WTC11 (cell line): Measurements from ENCODE around the gene PDZD8. TPM values are rescaled to one million over a fixed set of nuclear protein-coding genes. Genes with fewer than 3 reads are reported as not detected.

Experiments used
- ATAC-seq: fragments of 200-7000 bp; cut with Tn5 transposase; 2 replicates; pipeline ENCODE4 v1.10.0; 2021; ENCODE audit warnings: mild to moderate bottlenecking, moderate library complexity
- CTCF ChIA-PET: fragments of 300-600 bp; sonication (Branson Sonifier 250); formaldehyde crosslinking; loops from one replicate; lab custom pipeline; 2021; ENCODE audit warnings: antibody characterized with exemption; lab: Charles Lee
- POLR2A ChIA-PET: fragments of 350-600 bp; sonication (Branson Sonifier 250); formaldehyde crosslinking; loops from one replicate; lab custom pipeline; 2021; ENCODE audit warnings: antibody characterized with exemption; lab: Charles Lee
- DNase-seq: peaks from one replicate; pipeline ENCODE4 v3.0.0; 2021; ENCODE audit warnings: low spot score
- H3K27ac Mint-ChIP-seq: 2 replicates; pipeline ENCODE4 v1.8.0; 2021; ENCODE audit warnings: mixed read lengths
- H3K27me3 Mint-ChIP-seq: 2 replicates; pipeline ENCODE4 v1.8.0; 2021; ENCODE audit warnings: low read depth, mild to moderate bottlenecking, moderate library complexity, mixed read lengths
- H3K36me3 Mint-ChIP-seq: 2 replicates; pipeline ENCODE4 v1.8.0; 2021; ENCODE audit warnings: mixed read lengths
- H3K4me1 Mint-ChIP-seq: 2 replicates; pipeline ENCODE4 v1.8.0; 2022; ENCODE audit warnings: mixed read lengths
- H3K4me3 Mint-ChIP-seq: 2 replicates; pipeline ENCODE4 v1.8.0; 2021; ENCODE audit warnings: mild to moderate bottlenecking, moderate library complexity, mixed read lengths
- H3K9me3 Mint-ChIP-seq: 2 replicates; pipeline ENCODE4 v1.8.0; 2021; ENCODE audit warnings: mixed read lengths
- CBFB ChIP-seq: sonication (generic); formaldehyde crosslinking; IDR thresholded peaks from 2 replicates; pipeline ENCODE4 v1.8.1; 2022; ENCODE audit warnings: mild to moderate bottlenecking, low read depth, missing genetic modification reagents
- CREM ChIP-seq: sonication (generic); formaldehyde crosslinking; IDR thresholded peaks from 2 replicates; pipeline ENCODE4 v1.8.1; 2022; ENCODE audit warnings: mild to moderate bottlenecking, missing genetic modification reagents, moderate library complexity
- ELF4 ChIP-seq: sonication (generic); formaldehyde crosslinking; IDR thresholded peaks from 2 replicates; pipeline ENCODE4 v1.8.1; 2022; ENCODE audit warnings: low read depth, mild to moderate bottlenecking, moderate library complexity, missing genetic modification reagents
- ETV6 ChIP-seq: sonication (generic); formaldehyde crosslinking; IDR thresholded peaks from 2 replicates; pipeline ENCODE4 v1.8.1; 2022; ENCODE audit warnings: mild to moderate bottlenecking, missing genetic modification reagents
- FOXJ3 ChIP-seq: sonication (generic); formaldehyde crosslinking; IDR thresholded peaks from 2 replicates; pipeline ENCODE4 v1.9.0; 2021; ENCODE audit warnings: missing genetic modification reagents, mild to moderate bottlenecking, borderline replicate concordance
- JAZF1 ChIP-seq: fragments of 250-450 bp; sonication (Bioruptor Pico); IDR thresholded peaks from 2 replicates; pipeline ENCODE4 v1.9.0; 2021; ENCODE audit warnings: moderate library complexity, mild to moderate bottlenecking, inconsistent platforms
- MXD4 ChIP-seq: fragments of 250-450 bp; sonication (Bioruptor Pico); IDR thresholded peaks from 2 replicates; pipeline ENCODE4 v1.8.0; 2021; ENCODE audit warnings: mild to moderate bottlenecking, moderate library complexity, borderline replicate concordance
- NFATC4 ChIP-seq: fragments of 250-450 bp; sonication (Bioruptor Pico); IDR thresholded peaks from 2 replicates; pipeline ENCODE4 v1.9.0; 2021; ENCODE audit warnings: mild to moderate bottlenecking
- PRRX2 ChIP-seq: fragments of 250-450 bp; sonication (Bioruptor Pico); IDR thresholded peaks from 2 replicates; pipeline ENCODE4 v1.8.0; 2021; ENCODE audit warnings: mild to moderate bottlenecking
- SMAD3 ChIP-seq: sonication (generic); formaldehyde crosslinking; IDR thresholded peaks from 2 replicates; pipeline ENCODE4 v1.8.0; 2022; ENCODE audit warnings: missing genetic modification reagents, mild to moderate bottlenecking, borderline replicate concordance
- SMAD4 ChIP-seq: sonication (generic); formaldehyde crosslinking; IDR thresholded peaks from 2 replicates; pipeline ENCODE4 v1.8.0; 2022; ENCODE audit warnings: mild to moderate bottlenecking, missing genetic modification reagents
- SOX15 ChIP-seq: fragments of 250-450 bp; sonication (Bioruptor Pico); IDR thresholded peaks from 2 replicates; pipeline ENCODE4 v1.9.0; 2021; ENCODE audit warnings: mild to moderate bottlenecking
- ZNF219 ChIP-seq: sonication (generic); formaldehyde crosslinking; IDR thresholded peaks from 2 replicates; pipeline ENCODE4 v1.8.0; 2023; ENCODE audit warnings: missing genetic modification reagents, mild to moderate bottlenecking, borderline replicate concordance
- ZNF232 ChIP-seq: sonication (generic); formaldehyde crosslinking; IDR thresholded peaks from 2 replicates; pipeline ENCODE4 v1.8.0; 2022; ENCODE audit warnings: mild to moderate bottlenecking, missing genetic modification reagents
- ZNF263 ChIP-seq: sonication (generic); formaldehyde crosslinking; IDR thresholded peaks from 2 replicates; pipeline ENCODE4 v1.8.1; 2022; ENCODE audit warnings: low read depth, mild to moderate bottlenecking, moderate library complexity, missing genetic modification reagents
- ZNF396 ChIP-seq: fragments of 250-450 bp; sonication (Bioruptor Pico); IDR thresholded peaks from 2 replicates; pipeline ENCODE4 v1.8.0; 2021; ENCODE audit warnings: mild to moderate bottlenecking, moderate library complexity, borderline replicate concordance
- ZNF416 ChIP-seq: fragments of 250-450 bp; sonication (Bioruptor Pico); IDR thresholded peaks from 2 replicates; pipeline ENCODE4 v1.9.0; 2021; ENCODE audit warnings: mild to moderate bottlenecking, inconsistent platforms
- ZNF671 ChIP-seq: fragments of 250-450 bp; sonication (Bioruptor Pico); IDR thresholded peaks from 2 replicates; pipeline ENCODE4 v1.8.0; 2021; ENCODE audit warnings: mild to moderate bottlenecking
- total RNA-seq: library from RNA; stranded (reverse); gene quantifications from 3 replicates; pipeline ENCODE4 v1.2.3, GENCODE V29; 2021
- TF ChIP-seq, protein P1 (sequence below): fragments of 250-450 bp; sonication (Bioruptor Pico); IDR thresholded peaks from 2 replicates; pipeline ENCODE4 v1.9.0; 2021; ENCODE audit warnings: mild to moderate bottlenecking, borderline replicate concordance
- TF ChIP-seq, protein P2 (sequence below): fragments of 250-450 bp; sonication (Bioruptor Pico); IDR thresholded peaks from 2 replicates; pipeline ENCODE4 v1.9.0; 2021; ENCODE audit warnings: mild to moderate bottlenecking
- TF ChIP-seq, protein P3 (sequence below): sonication (generic); formaldehyde crosslinking; IDR thresholded peaks from 2 replicates; pipeline ENCODE4 v1.8.1; 2022; ENCODE audit warnings: missing genetic modification reagents, borderline replicate concordance
- TF ChIP-seq, protein P4 (sequence below): sonication (generic); formaldehyde crosslinking; IDR thresholded peaks from 2 replicates; pipeline ENCODE4 v1.8.1; 2023; ENCODE audit warnings: mild to moderate bottlenecking, moderate library complexity, missing genetic modification reagents
- TF ChIP-seq, protein P5 (sequence below): sonication (generic); formaldehyde crosslinking; IDR thresholded peaks from 2 replicates; pipeline ENCODE4 v1.8.1; 2022; ENCODE audit warnings: mild to moderate bottlenecking, missing genetic modification reagents, moderate library complexity, borderline replicate concordance
- TF ChIP-seq, protein P6 (sequence below): sonication (generic); formaldehyde crosslinking; IDR thresholded peaks from 2 replicates; pipeline ENCODE4 v1.8.0; 2023; ENCODE audit warnings: mild to moderate bottlenecking, missing genetic modification reagents
- TF ChIP-seq, protein P7 (sequence below): sonication (generic); formaldehyde crosslinking; IDR thresholded peaks from 2 replicates; pipeline ENCODE4 v1.8.0; 2022; ENCODE audit warnings: mild to moderate bottlenecking, missing genetic modification reagents

PDZD8 gene
- total RNA-seq, 1 experiment from 2014 or later, result 52.7 TPM

DNA sequence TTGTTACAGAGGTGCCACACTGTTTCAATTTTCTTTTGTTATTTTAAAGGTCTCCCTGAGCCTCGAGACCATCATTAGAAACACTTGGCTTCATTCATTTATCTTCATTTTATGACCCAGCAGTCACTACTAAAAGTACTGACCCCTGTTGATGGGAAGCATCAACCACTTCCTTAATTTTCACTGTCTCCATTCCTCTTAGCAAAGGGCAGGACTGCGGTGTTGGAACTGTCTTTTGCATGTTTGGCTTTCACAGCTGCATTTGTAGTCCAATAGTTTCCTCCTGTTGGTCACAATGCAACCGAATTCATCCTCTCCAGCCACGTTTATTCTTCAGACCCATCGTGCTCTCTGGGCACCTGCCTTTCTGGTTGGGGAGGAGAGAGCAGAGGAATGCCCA is 46.7 kb upstream of the PDZD8 start:
- Mint-ChIP-seq H3K4me1 (peaks cover 27% of the 10 kb centered on the region), H3K4me3 (no peak overlapping the region), H3K9me3 (no peaks in the 10 kb centered on the region), H3K27ac (no peak overlapping the region), H3K36me3 (no peaks in the 10 kb centered on the region), H3K27me3 (peaks cover 4% of the 10 kb centered on the region)
- POLR2A ChIA-PET, result no interaction called here
- DNase-seq (no peak), ATAC-seq (no peak)
- CTCF ChIA-PET, result no interaction called here
- TF ChIP-seq MXD4 (no peak), CBFB (no peak), ETV6 (CRISPR knock-in tag) (no peak), ZNF219 (CRISPR knock-in tag) (no peak), SMAD4 (CRISPR knock-in tag) (no peak), NFATC4 (no peak), JAZF1 (CRISPR knock-in tag) (no peak), ZNF671 (no peak), FOXJ3 (CRISPR knock-in tag) (no peak)
- TF ChIP-seq, protein P1, sequence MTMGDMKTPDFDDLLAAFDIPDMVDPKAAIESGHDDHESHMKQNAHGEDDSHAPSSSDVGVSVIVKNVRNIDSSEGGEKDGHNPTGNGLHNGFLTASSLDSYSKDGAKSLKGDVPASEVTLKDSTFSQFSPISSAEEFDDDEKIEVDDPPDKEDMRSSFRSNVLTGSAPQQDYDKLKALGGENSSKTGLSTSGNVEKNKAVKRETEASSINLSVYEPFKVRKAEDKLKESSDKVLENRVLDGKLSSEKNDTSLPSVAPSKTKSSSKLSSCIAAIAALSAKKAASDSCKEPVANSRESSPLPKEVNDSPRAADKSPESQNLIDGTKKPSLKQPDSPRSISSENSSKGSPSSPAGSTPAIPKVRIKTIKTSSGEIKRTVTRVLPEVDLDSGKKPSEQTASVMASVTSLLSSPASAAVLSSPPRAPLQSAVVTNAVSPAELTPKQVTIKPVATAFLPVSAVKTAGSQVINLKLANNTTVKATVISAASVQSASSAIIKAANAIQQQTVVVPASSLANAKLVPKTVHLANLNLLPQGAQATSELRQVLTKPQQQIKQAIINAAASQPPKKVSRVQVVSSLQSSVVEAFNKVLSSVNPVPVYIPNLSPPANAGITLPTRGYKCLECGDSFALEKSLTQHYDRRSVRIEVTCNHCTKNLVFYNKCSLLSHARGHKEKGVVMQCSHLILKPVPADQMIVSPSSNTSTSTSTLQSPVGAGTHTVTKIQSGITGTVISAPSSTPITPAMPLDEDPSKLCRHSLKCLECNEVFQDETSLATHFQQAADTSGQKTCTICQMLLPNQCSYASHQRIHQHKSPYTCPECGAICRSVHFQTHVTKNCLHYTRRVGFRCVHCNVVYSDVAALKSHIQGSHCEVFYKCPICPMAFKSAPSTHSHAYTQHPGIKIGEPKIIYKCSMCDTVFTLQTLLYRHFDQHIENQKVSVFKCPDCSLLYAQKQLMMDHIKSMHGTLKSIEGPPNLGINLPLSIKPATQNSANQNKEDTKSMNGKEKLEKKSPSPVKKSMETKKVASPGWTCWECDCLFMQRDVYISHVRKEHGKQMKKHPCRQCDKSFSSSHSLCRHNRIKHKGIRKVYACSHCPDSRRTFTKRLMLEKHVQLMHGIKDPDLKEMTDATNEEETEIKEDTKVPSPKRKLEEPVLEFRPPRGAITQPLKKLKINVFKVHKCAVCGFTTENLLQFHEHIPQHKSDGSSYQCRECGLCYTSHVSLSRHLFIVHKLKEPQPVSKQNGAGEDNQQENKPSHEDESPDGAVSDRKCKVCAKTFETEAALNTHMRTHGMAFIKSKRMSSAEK (CRISPR knock-in tag), result no peak

DNA sequence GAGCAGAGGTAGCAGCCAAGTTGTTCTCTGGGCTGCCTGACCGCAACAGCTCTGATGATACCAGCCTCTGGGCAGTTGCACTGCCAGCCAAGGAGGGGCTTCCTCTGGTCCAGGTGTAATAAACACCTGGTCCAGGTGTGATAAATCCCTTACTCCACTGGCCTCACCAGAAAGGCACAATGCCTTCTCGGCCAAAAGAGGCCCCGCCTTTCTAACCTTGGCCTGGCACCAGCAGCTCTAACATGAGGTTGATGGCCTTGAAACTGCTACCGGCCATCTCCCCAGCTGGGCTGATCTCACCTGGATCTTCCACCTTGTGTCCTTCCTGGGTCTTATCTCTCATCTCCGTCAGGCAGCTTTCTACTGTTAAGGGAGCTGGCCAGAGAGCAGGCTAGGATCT is 45.5 kb upstream of the PDZD8 start:
- no peak overlapping the region for H3K27ac Mint-ChIP-seq
- peaks cover 4% of the 10 kb centered on the region for H3K27me3 Mint-ChIP-seq
- ATAC-seq (no peak), DNase-seq (no peak)
- H3K36me3 Mint-ChIP-seq, result no peaks in the 10 kb centered on the region
- H3K4me1 Mint-ChIP-seq, result peaks cover 18% of the 10 kb centered on the region
- H3K4me3 Mint-ChIP-seq, result no peak overlapping the region
- ChIA-PET POLR2A (no interaction called here), CTCF (interaction anchor here (3.1 kb wide), 1 partner anchor 22 kb away, joined by 20 read pairs; no protein-coding TSS in a partner anchor)
- H3K9me3 Mint-ChIP-seq, result no peaks in the 10 kb centered on the region
- TF ChIP-seq ZNF232 (CRISPR knock-in tag), result no peak
- no peak for TF ChIP-seq ETV6 (CRISPR knock-in tag)
- TF ChIP-seq, protein P2, sequence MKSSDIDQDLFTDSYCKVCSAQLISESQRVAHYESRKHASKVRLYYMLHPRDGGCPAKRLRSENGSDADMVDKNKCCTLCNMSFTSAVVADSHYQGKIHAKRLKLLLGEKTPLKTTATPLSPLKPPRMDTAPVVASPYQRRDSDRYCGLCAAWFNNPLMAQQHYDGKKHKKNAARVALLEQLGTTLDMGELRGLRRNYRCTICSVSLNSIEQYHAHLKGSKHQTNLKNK, result no peak
- no peak for TF ChIP-seq ELF4 (CRISPR knock-in tag)
- TF ChIP-seq SOX15 (CRISPR knock-in tag), result no peak
- TF ChIP-seq, protein P3, sequence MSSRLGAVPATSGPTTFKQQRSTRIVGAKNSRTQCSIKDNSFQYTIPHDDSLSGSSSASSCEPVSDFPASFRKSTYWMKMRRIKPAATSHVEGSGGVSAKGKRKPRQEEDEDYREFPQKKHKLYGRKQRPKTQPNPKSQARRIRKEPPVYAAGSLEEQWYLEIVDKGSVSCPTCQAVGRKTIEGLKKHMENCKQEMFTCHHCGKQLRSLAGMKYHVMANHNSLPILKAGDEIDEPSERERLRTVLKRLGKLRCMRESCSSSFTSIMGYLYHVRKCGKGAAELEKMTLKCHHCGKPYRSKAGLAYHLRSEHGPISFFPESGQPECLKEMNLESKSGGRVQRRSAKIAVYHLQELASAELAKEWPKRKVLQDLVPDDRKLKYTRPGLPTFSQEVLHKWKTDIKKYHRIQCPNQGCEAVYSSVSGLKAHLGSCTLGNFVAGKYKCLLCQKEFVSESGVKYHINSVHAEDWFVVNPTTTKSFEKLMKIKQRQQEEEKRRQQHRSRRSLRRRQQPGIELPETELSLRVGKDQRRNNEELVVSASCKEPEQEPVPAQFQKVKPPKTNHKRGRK (CRISPR knock-in tag), result no peak
- TF ChIP-seq, protein P4, sequence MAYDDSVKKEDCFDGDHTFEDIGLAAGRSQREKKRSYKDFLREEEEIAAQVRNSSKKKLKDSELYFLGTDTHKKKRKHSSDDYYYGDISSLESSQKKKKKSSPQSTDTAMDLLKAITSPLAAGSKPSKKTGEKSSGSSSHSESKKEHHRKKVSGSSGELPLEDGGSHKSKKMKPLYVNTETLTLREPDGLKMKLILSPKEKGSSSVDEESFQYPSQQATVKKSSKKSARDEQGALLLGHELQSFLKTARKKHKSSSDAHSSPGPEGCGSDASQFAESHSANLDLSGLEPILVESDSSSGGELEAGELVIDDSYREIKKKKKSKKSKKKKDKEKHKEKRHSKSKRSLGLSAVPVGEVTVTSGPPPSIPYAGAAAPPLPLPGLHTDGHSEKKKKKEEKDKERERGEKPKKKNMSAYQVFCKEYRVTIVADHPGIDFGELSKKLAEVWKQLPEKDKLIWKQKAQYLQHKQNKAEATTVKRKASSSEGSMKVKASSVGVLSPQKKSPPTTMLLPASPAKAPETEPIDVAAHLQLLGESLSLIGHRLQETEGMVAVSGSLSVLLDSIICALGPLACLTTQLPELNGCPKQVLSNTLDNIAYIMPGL (CRISPR knock-in tag), result no peak
- no peak for TF ChIP-seq NFATC4
- TF ChIP-seq, protein P5, sequence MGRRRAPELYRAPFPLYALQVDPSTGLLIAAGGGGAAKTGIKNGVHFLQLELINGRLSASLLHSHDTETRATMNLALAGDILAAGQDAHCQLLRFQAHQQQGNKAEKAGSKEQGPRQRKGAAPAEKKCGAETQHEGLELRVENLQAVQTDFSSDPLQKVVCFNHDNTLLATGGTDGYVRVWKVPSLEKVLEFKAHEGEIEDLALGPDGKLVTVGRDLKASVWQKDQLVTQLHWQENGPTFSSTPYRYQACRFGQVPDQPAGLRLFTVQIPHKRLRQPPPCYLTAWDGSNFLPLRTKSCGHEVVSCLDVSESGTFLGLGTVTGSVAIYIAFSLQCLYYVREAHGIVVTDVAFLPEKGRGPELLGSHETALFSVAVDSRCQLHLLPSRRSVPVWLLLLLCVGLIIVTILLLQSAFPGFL (CRISPR knock-in tag), result no peak
- TF ChIP-seq ZNF396 (CRISPR knock-in tag), result no peak
- no peak for TF ChIP-seq CREM (CRISPR knock-in tag)
- no peak for TF ChIP-seq ZNF263
- TF ChIP-seq SMAD3 (CRISPR knock-in tag), result no peak
- TF ChIP-seq, protein P6, sequence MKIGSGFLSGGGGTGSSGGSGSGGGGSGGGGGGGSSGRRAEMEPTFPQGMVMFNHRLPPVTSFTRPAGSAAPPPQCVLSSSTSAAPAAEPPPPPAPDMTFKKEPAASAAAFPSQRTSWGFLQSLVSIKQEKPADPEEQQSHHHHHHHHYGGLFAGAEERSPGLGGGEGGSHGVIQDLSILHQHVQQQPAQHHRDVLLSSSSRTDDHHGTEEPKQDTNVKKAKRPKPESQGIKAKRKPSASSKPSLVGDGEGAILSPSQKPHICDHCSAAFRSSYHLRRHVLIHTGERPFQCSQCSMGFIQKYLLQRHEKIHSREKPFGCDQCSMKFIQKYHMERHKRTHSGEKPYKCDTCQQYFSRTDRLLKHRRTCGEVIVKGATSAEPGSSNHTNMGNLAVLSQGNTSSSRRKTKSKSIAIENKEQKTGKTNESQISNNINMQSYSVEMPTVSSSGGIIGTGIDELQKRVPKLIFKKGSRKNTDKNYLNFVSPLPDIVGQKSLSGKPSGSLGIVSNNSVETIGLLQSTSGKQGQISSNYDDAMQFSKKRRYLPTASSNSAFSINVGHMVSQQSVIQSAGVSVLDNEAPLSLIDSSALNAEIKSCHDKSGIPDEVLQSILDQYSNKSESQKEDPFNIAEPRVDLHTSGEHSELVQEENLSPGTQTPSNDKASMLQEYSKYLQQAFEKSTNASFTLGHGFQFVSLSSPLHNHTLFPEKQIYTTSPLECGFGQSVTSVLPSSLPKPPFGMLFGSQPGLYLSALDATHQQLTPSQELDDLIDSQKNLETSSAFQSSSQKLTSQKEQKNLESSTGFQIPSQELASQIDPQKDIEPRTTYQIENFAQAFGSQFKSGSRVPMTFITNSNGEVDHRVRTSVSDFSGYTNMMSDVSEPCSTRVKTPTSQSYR (CRISPR knock-in tag), result no peak
- TF ChIP-seq PRRX2 (CRISPR knock-in tag), result no peak
- TF ChIP-seq, protein P7, sequence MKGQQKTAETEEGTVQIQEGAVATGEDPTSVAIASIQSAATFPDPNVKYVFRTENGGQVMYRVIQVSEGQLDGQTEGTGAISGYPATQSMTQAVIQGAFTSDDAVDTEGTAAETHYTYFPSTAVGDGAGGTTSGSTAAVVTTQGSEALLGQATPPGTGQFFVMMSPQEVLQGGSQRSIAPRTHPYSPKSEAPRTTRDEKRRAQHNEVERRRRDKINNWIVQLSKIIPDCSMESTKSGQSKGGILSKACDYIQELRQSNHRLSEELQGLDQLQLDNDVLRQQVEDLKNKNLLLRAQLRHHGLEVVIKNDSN (CRISPR knock-in tag), result no peak
- TF ChIP-seq ZNF416 (CRISPR knock-in tag), result no peak
- no peak for TF ChIP-seq SMAD4 (CRISPR knock-in tag)
